ENCODE results near the gene NADSYN1.

NADSYN1 gene

GRCh38 chr11:71486320-71486719 is 33.3 kb downstream of the NADSYN1 start:
- H3K4me3 ChIP-seq (ENCODE audit: low read length), result no peak overlapping the region
- H3K4me1 ChIP-seq (ENCODE audit: low read length), result no peaks in the 10 kb centered on the region
- no peak overlapping the region for H3K27ac ChIP-seq (ENCODE audit: low read length)
- no peak overlapping the region for H3K9ac ChIP-seq (ENCODE audit: low read length)
- no peaks in the 10 kb centered on the region for H3K79me2 ChIP-seq (ENCODE audit: low read length)
- no peaks in the 10 kb centered on the region for H3K36me3 ChIP-seq (replicated peaks; ENCODE audit: insufficient read depth, low read length)
- H3K9me3 ChIP-seq (replicated peaks; ENCODE audit: insufficient read depth, low read length), result no peaks in the 10 kb centered on the region
- TF ChIP-seq EZH2phosphoT487 (IDR thresholded peaks at IDR 0.05; ENCODE audit: low read length) (no peak), EZH2 (optimal IDR thresholded peaks at IDR 0.05; ENCODE audit: low read depth, low read length) (no peak)
- H4K20me1 ChIP-seq (ENCODE audit: insufficient read depth, low read length), result no peaks in the 10 kb centered on the region
- H2AFZ ChIP-seq (ENCODE audit: low read length), result no peak overlapping the region
- no peaks in the 10 kb centered on the region for H3K9me2 ChIP-seq (replicated peaks; ENCODE audit: insufficient read depth, low read length)
- no peak for DNase-seq
- H3K4me2 ChIP-seq (ENCODE audit: low read depth, low read length), result no peak overlapping the region
- H3K27me3 ChIP-seq (replicated peaks; ENCODE audit: insufficient read depth, low read length), result no peaks in the 10 kb centered on the region
- H3F3A ChIP-seq (ENCODE audit: insufficient read depth, low read length), result no peaks in the 10 kb centered on the region

DNA sequence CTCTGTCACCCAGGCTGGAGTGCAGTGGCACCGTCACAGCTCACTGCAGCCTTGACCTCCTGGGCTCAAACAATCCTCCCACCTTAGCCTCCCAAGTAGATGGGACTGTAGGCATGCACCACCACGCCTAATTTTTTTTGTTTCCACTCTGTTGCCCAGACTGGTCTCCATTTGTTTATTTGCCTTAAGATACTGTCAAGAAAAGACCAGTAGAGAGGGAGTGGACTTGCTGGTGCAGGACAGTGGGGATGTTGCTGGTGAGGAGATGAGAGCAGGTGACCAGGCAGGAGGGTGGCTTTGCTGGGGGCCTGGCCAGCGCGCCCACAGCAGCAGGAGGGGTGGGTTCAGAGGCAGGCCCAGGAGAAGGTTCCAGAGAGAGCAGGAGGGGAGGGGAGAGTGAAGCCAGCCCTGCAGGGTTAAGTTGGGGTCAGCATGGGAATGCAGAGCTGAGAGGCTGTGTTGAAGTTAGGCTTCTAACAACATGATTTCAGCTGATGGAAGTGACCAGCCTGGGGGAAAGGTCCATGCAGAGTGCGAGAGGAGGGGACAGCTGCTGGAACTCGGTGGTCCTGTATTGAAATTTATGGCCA is 35.8 kb downstream of the NADSYN1 start:
- TF ChIP-seq, protein P1, sequence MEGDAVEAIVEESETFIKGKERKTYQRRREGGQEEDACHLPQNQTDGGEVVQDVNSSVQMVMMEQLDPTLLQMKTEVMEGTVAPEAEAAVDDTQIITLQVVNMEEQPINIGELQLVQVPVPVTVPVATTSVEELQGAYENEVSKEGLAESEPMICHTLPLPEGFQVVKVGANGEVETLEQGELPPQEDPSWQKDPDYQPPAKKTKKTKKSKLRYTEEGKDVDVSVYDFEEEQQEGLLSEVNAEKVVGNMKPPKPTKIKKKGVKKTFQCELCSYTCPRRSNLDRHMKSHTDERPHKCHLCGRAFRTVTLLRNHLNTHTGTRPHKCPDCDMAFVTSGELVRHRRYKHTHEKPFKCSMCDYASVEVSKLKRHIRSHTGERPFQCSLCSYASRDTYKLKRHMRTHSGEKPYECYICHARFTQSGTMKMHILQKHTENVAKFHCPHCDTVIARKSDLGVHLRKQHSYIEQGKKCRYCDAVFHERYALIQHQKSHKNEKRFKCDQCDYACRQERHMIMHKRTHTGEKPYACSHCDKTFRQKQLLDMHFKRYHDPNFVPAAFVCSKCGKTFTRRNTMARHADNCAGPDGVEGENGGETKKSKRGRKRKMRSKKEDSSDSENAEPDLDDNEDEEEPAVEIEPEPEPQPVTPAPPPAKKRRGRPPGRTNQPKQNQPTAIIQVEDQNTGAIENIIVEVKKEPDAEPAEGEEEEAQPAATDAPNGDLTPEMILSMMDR (IDR thresholded peaks at IDR 0.05; ENCODE audit: low read length), result no peak
- TF ChIP-seq EZH2 (optimal IDR thresholded peaks at IDR 0.05; ENCODE audit: low read depth, low read length), result no peak
- TF ChIP-seq EZH2phosphoT487 (IDR thresholded peaks at IDR 0.05; ENCODE audit: low read length), result no peak
- Histone ChIP-seq H3K27ac (ENCODE audit: low read length) (no peak overlapping the region), H3K4me1 (ENCODE audit: low read length) (no peaks in the 10 kb centered on the region), H3F3A (ENCODE audit: insufficient read depth, low read length) (no peaks in the 10 kb centered on the region), H3K9me3 (replicated peaks; ENCODE audit: insufficient read depth, low read length) (no peaks in the 10 kb centered on the region), H3K36me3 (replicated peaks; ENCODE audit: insufficient read depth, low read length) (no peaks in the 10 kb centered on the region), H3K4me2 (ENCODE audit: low read depth, low read length) (no peak overlapping the region), H3K9ac (ENCODE audit: low read length) (no peak overlapping the region), H2AFZ (ENCODE audit: low read length) (no peak overlapping the region), H4K20me1 (ENCODE audit: insufficient read depth, low read length) (no peaks in the 10 kb centered on the region), H3K9me2 (replicated peaks; ENCODE audit: insufficient read depth, low read length) (no peaks in the 10 kb centered on the region), H3K79me2 (ENCODE audit: low read length) (no peaks in the 10 kb centered on the region), H3K27me3 (replicated peaks; ENCODE audit: insufficient read depth, low read length) (no peaks in the 10 kb centered on the region), H3K4me3 (ENCODE audit: low read length) (no peak overlapping the region)
- DNase-seq, result no peak

DNA sequence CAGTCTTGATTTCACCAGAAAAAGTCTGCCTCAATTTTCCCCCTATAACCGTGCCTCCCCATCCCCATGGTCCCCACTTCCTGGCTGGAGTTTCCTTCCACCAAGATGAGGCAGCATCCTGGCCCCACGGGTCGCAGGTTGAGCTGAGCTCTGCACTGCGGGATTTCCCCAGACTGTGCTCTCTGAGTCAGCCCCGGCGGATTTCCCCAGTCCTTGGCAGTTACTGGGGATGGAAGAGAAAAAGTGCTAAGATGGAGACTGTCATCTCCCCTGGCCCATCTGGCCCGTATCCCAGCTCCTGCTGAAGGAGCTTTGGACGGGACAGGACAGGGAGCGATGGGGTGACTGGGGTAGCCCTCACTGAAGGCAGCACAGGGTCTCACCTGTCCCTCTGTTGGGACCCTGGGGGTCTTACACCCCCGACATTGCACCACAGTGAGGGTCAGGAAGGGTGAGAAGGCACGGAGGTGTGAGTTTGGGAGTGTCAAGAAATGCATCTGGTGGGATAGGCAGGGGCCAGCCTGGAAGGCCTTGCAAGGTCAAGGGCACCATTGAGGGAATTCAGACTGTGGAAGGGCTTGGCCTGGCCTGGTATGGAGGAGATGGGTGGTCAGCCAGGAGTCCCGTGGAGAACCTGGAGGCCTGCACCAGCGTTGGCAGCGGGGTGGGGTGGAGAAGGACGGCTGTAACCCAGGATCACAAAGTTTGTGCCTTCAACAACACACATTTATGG is 36.5 kb downstream of the NADSYN1 start:
- H4K20me1 ChIP-seq (ENCODE audit: insufficient read depth, low read length), result no peaks in the 10 kb centered on the region
- no peak overlapping the region for H3K4me3 ChIP-seq (ENCODE audit: low read length)
- no peaks in the 10 kb centered on the region for H3F3A ChIP-seq (ENCODE audit: insufficient read depth, low read length)
- no peak overlapping the region for H3K27ac ChIP-seq (ENCODE audit: low read length)
- H3K36me3 ChIP-seq (replicated peaks; ENCODE audit: insufficient read depth, low read length), result no peaks in the 10 kb centered on the region
- no peak overlapping the region for H3K4me2 ChIP-seq (ENCODE audit: low read depth, low read length)
- H3K79me2 ChIP-seq (ENCODE audit: low read length), result no peaks in the 10 kb centered on the region
- TF ChIP-seq EZH2phosphoT487 (IDR thresholded peaks at IDR 0.05; ENCODE audit: low read length) (no peak), EZH2 (optimal IDR thresholded peaks at IDR 0.05; ENCODE audit: low read depth, low read length) (no peak)
- no peaks in the 10 kb centered on the region for H3K27me3 ChIP-seq (replicated peaks; ENCODE audit: insufficient read depth, low read length)
- no peaks in the 10 kb centered on the region for H3K4me1 ChIP-seq (ENCODE audit: low read length)
- H3K9me3 ChIP-seq (replicated peaks; ENCODE audit: insufficient read depth, low read length), result no peaks in the 10 kb centered on the region
- no peak for DNase-seq
- H3K9ac ChIP-seq (ENCODE audit: low read length), result no peak overlapping the region
- H3K9me2 ChIP-seq (replicated peaks; ENCODE audit: insufficient read depth, low read length), result no peaks in the 10 kb centered on the region
- no peak overlapping the region for H2AFZ ChIP-seq (ENCODE audit: low read length)

- no peak overlapping the region for H3K4me2 ChIP-seq (ENCODE audit: low read depth, low read length)
- H3K9ac ChIP-seq (ENCODE audit: low read length), result no peak overlapping the region
Measured at GRCh38 chr11:71490044-71490730, 37.2 kb downstream of the NADSYN1 start.

More at GRCh38 chr11:71490044-71490730, 37.2 kb downstream of the NADSYN1 start:
- no peak for DNase-seq
- Histone ChIP-seq H4K20me1 (ENCODE audit: insufficient read depth, low read length) (no peaks in the 10 kb centered on the region), H3K9me2 (replicated peaks; ENCODE audit: insufficient read depth, low read length) (no peaks in the 10 kb centered on the region), H3K27me3 (replicated peaks; ENCODE audit: insufficient read depth, low read length) (no peaks in the 10 kb centered on the region), H3K9me3 (replicated peaks; ENCODE audit: insufficient read depth, low read length) (no peaks in the 10 kb centered on the region), H3K4me3 (ENCODE audit: low read length) (no peak overlapping the region), H3K79me2 (ENCODE audit: low read length) (no peaks in the 10 kb centered on the region), H3K27ac (ENCODE audit: low read length) (no peak overlapping the region), H3K4me1 (ENCODE audit: low read length) (no peaks in the 10 kb centered on the region), H3F3A (ENCODE audit: insufficient read depth, low read length) (no peaks in the 10 kb centered on the region), H2AFZ (ENCODE audit: low read length) (no peak overlapping the region), H3K36me3 (replicated peaks; ENCODE audit: insufficient read depth, low read length) (no peaks in the 10 kb centered on the region)
- TF ChIP-seq EZH2 (optimal IDR thresholded peaks at IDR 0.05; ENCODE audit: low read depth, low read length) (no peak), EZH2phosphoT487 (IDR thresholded peaks at IDR 0.05; ENCODE audit: low read length) (no peak)
- TF ChIP-seq, protein P1 (IDR thresholded peaks at IDR 0.05; ENCODE audit: low read length), result no peak
